HG02623 (cell line): ENCODE results near the gene TMEM17.

Experiments used
- ATAC-seq: cut with Tn5 transposase; IDR thresholded peaks from one replicate; pipeline ENCODE4 v1.9.1; 2021; ENCODE audit warnings: moderate library complexity; ENCODE audit not compliant: unreplicated experiment

TMEM17 gene

GRCh38 chr2:62474176-62474575 is 31.8 kb downstream of the TMEM17 start:
- ATAC-seq = no peak

DNA sequence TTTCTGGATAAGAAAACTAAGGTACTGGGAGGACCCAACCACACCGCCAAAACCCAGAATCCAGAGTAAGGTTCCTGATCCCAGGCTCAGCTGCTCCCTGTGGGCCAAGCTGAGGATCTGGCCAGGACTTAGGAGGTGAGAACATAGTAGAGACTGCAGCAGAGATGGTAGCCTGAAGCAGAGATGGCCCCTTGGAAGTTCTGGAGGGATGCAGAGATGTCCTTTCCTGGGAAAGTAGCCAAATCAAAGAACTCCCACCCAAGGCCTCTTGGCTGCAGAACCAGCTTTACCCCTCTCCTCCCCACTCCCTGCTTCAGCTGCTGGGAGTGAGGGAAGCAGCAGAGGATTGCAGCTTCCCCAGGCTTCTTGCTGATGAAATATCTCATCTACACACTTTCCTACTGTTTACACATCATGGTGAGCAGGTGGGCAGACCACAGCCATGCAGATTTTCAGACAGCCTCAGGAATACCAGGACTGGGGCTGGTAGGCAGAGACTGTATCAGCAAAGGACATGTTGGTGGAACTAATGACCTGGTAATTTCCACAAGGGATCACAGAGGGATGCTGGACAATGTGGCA is 32.7 kb downstream of the TMEM17 start:
- ATAC-seq = no peak

- ATAC-seq = no peak
Measured at GRCh38 chr2:62472312-62472711, 33.7 kb downstream of the TMEM17 start.

GRCh38 chr2:62471816-62472215 is 34.2 kb downstream of the TMEM17 start:
- ATAC-seq = no peak

- no peak for ATAC-seq
Measured at GRCh38 chr2:62471404-62471803, 34.6 kb downstream of the TMEM17 start.

- no peak for ATAC-seq
Measured at GRCh38 chr2:62469548-62469947, 36.4 kb downstream of the TMEM17 start.

- no peak for ATAC-seq
Measured at GRCh38 chr2:62469114-62469513, 36.9 kb downstream of the TMEM17 start.

- ATAC-seq = no peak
Measured at GRCh38 chr2:62467475-62468321, 38.3 kb downstream of the TMEM17 start.

- no peak for ATAC-seq
Measured at GRCh38 chr2:62467100-62467474, 38.9 kb downstream of the TMEM17 start.

- ATAC-seq = no peak
Measured at GRCh38 chr2:62466503-62466854, 39.5 kb downstream of the TMEM17 start.

DNA sequence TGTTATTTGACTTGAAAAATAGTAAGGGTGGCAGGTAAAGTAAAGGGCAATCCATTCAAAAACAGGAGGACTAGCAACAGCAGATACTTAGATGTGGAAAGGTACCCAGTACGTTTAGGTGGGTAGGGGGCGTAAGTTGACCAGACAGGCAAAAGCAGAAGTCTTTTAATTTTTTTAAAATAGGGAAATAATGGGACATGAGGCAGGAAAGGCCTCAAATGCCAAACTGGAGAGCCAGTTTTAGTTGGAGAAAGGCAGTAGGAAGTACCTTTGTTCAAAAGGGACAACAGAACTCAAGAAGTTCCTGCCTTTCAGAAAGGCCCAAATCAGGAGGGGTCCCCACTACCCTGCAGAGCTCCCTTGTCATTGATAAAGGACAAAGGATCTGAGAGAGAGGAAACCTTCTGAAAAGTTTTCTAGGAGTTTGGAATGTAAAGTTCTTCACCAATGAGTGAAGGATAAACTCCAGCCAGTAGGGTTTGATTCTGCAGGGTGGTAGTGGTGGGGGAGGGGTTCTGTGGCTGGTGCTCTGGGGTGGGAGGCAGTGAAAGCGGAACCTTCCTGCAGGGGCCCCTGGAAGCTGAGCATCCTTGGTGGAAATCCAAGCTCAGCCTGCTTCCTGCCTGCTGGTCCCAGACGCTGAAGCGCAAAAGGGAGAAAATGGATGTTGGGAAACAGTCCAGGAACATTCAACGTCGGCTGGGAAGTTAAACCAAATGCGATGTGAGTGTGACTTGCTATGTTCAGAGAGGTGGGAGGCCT is 40.1 kb downstream of the TMEM17 start:
- ATAC-seq = no peak

GRCh38 chr2:62465039-62465740 is 40.8 kb downstream of the TMEM17 start:
- no peak for ATAC-seq

DNA sequence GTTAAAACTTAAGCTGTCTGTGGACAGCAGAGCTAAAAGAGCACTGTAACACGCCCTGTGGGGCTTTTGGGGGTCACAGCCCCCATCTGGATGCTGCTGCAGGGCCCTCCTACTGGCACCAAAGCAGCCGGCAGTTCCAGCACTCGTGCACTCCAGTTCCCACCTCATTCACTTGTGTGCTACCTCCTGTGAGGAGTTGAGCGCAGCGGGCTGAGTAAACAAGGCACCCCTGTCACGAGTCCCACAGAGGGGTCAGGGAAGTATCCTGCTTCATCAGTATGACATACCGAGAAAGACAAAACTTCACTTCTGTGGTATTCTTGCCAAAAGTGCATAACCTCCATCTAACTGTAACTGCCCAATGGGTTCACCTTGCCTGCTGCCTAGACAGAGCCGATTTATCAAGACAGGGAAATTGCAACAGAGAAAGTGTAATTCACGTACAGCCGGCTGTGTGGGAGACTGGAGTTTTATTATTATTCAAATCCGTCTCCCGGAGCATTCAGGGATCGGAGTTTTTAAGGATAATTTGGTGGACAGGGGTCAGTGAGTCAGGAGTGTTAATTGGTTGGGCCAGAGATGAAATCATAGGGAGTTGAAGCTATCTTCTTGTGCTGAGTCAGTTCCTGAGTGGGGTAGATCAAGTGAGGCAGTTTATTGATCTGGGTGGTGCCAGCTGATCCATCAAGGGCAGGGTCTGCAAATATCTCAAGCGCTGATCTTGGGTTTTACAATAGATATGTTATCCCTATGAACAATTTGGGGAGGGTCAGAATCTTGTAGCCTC is 41.6 kb downstream of the TMEM17 start:
- no peak for ATAC-seq

DNA sequence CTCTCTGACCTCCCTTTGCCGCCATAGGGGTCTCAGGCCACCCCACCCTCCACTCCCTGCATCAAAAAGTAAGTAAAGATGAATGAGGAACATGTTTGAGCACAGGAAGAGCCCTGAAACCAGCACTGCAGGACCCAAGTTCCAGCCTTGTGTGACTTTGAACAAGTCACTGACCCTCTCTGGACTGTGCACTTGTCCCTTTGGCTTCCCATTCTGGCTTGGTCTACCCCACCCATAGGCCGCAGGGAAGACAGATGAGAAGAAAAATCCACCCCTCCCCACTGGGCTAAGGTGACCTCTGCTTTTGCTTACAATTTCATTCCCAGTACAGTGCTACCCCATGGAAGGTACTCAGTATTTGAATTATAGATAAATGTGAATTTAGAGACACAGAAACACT is 43.8 kb downstream of the TMEM17 start:
- ATAC-seq = no peak

GRCh38 chr2:62461707-62462106 is 44.3 kb downstream of the TMEM17 start:
- no peak for ATAC-seq

DNA sequence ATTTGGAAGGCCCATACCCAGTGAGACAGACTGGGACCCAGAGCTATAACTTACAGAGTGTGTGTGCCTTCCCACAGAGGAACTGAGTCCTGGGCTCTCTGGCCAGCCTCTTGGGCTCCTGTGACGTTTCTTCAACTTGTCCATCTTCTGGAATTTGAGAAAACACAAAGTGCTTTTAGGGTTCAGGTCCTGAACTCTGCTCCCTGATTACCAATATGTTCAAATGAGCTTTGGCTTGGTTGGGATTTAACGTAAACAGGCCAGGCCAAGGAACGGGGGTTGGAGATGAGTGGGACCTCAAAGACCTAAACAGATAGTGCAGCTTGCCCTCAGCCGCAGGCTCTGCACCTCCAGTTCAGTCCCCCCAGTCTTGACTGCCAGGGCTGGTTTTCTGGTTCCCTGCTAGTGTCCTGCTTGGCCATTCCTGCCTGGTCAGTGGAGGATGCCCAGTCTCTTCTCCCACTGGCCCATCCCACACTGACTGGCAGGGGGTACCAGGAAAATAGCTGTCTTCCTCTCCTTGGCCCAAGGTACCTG is 44.9 kb downstream of the TMEM17 start:
- ATAC-seq = no peak

- ATAC-seq = no peak
Measured at GRCh38 chr2:62460175-62460574, 45.8 kb downstream of the TMEM17 start.

GRCh38 chr2:62459672-62460071 is 46.3 kb downstream of the TMEM17 start:
- no peak for ATAC-seq

- no peak for ATAC-seq
Measured at GRCh38 chr2:62459106-62459505, 46.9 kb downstream of the TMEM17 start.

GRCh38 chr2:62458671-62459081 is 47.3 kb downstream of the TMEM17 start:
- ATAC-seq = no peak
